Measurements from ENCODE around the gene FUT9.

FUT9 gene

GRCh38 chr6:96202571-96202970 is 186.8 kb downstream of the FUT9 start:
- no peaks in the 10 kb centered on the region for H4K20me1 ChIP-seq
- no peaks in the 10 kb centered on the region for H3K27me3 ChIP-seq
- no peak overlapping the region for H3K27ac ChIP-seq
- no peak overlapping the region for H3K4me2 ChIP-seq
- no peaks in the 10 kb centered on the region for H3K9me3 ChIP-seq
- no peaks in the 10 kb centered on the region for H3K4me1 ChIP-seq
- H3K36me3 ChIP-seq, result no peaks in the 10 kb centered on the region
- H3K4me3 ChIP-seq, result no peak overlapping the region
- no peak for TF ChIP-seq Cebpa-rat (IDR thresholded peaks at IDR 0.05)
- H3K9ac ChIP-seq, result no peak overlapping the region

GRCh38 chr6:96211341-96211740 is 195.6 kb downstream of the FUT9 start:
- Histone ChIP-seq H3K4me2 (no peak overlapping the region), H3K4me1 (no peaks in the 10 kb centered on the region), H3K27me3 (no peaks in the 10 kb centered on the region), H3K9ac (no peak overlapping the region), H3K36me3 (no peaks in the 10 kb centered on the region), H4K20me1 (no peaks in the 10 kb centered on the region), H3K4me3 (no peak overlapping the region), H3K9me3 (no peaks in the 10 kb centered on the region), H3K27ac (no peak overlapping the region)
- no peak for TF ChIP-seq Cebpa-rat (IDR thresholded peaks at IDR 0.05)

- Histone ChIP-seq H3K4me2 (no peak overlapping the region), H3K4me3 (no peak overlapping the region), H3K27ac (no peak overlapping the region), H3K9me3 (no peaks in the 10 kb centered on the region), H3K36me3 (no peaks in the 10 kb centered on the region), H4K20me1 (no peaks in the 10 kb centered on the region), H3K4me1 (no peaks in the 10 kb centered on the region), H3K9ac (no peak overlapping the region), H3K27me3 (no peaks in the 10 kb centered on the region)
- no peak for TF ChIP-seq Cebpa-rat (IDR thresholded peaks at IDR 0.05)
These were observed 196.3 kb downstream of the FUT9 start for GRCh38 chr6:96212066-96212465.

GRCh38 chr6:96213784-96214183 is 198.0 kb downstream of the FUT9 start:
- H3K4me3 ChIP-seq, result no peak overlapping the region
- H3K36me3 ChIP-seq, result no peaks in the 10 kb centered on the region
- no peaks in the 10 kb centered on the region for H4K20me1 ChIP-seq
- no peak overlapping the region for H3K4me2 ChIP-seq
- no peak overlapping the region for H3K9ac ChIP-seq
- no peaks in the 10 kb centered on the region for H3K9me3 ChIP-seq
- H3K27ac ChIP-seq, result no peak overlapping the region
- no peak for TF ChIP-seq Cebpa-rat (IDR thresholded peaks at IDR 0.05)
- H3K4me1 ChIP-seq, result no peaks in the 10 kb centered on the region
- H3K27me3 ChIP-seq, result no peaks in the 10 kb centered on the region

GRCh38 chr6:96223695-96224094 is 207.9 kb downstream of the FUT9 start:
- no peak overlapping the region for H3K27ac ChIP-seq
- no peaks in the 10 kb centered on the region for H4K20me1 ChIP-seq
- H3K36me3 ChIP-seq, result no peaks in the 10 kb centered on the region
- no peaks in the 10 kb centered on the region for H3K4me1 ChIP-seq
- H3K9me3 ChIP-seq, result no peaks in the 10 kb centered on the region
- no peak overlapping the region for H3K4me3 ChIP-seq
- no peaks in the 10 kb centered on the region for H3K27me3 ChIP-seq
- no peak overlapping the region for H3K4me2 ChIP-seq
- no peak overlapping the region for H3K9ac ChIP-seq
- no peak for TF ChIP-seq Cebpa-rat (IDR thresholded peaks at IDR 0.05)

- no peaks in the 10 kb centered on the region for H4K20me1 ChIP-seq
- no peaks in the 10 kb centered on the region for H3K4me1 ChIP-seq
- H3K36me3 ChIP-seq, result no peaks in the 10 kb centered on the region
- no peaks in the 10 kb centered on the region for H3K27me3 ChIP-seq
- H3K4me3 ChIP-seq, result no peak overlapping the region
- H3K4me2 ChIP-seq, result no peak overlapping the region
- H3K9me3 ChIP-seq, result no peaks in the 10 kb centered on the region
- no peak overlapping the region for H3K9ac ChIP-seq
- H3K27ac ChIP-seq, result no peak overlapping the region
- no peak for TF ChIP-seq Cebpa-rat (IDR thresholded peaks at IDR 0.05)
These were observed 211.4 kb downstream of the FUT9 start for GRCh38 chr6:96227135-96227534.

GRCh38 chr6:96234444-96234843 is 218.7 kb downstream of the FUT9 start:
- Histone ChIP-seq H4K20me1 (no peaks in the 10 kb centered on the region), H3K27ac (no peak overlapping the region)

GRCh38 chr6:96235927-96236326 is 220.2 kb downstream of the FUT9 start:
- H4K20me1 ChIP-seq, result no peaks in the 10 kb centered on the region
- H3K4me2 ChIP-seq, result no peak overlapping the region
- H3K4me3 ChIP-seq, result no peak overlapping the region
- no peak overlapping the region for H3K9ac ChIP-seq
- H3K36me3 ChIP-seq, result no peaks in the 10 kb centered on the region
- no peak overlapping the region for H3K27ac ChIP-seq
- no peak for TF ChIP-seq Cebpa-rat (IDR thresholded peaks at IDR 0.05)
- H3K4me1 ChIP-seq, result no peaks in the 10 kb centered on the region
- no peaks in the 10 kb centered on the region for H3K27me3 ChIP-seq
- H3K9me3 ChIP-seq, result no peaks in the 10 kb centered on the region

More at GRCh38 chr6:96234444-96234843, 218.7 kb downstream of the FUT9 start:
- Histone ChIP-seq H3K9me3 (no peaks in the 10 kb centered on the region), H3K4me2 (no peak overlapping the region), H3K27me3 (no peaks in the 10 kb centered on the region), H3K9ac (no peak overlapping the region), H3K4me1 (no peaks in the 10 kb centered on the region), H3K4me3 (no peak overlapping the region), H3K36me3 (no peaks in the 10 kb centered on the region)
- TF ChIP-seq Cebpa-rat (IDR thresholded peaks at IDR 0.05), result no peak

- Histone ChIP-seq H3K9ac (no peak overlapping the region), H3K36me3 (no peaks in the 10 kb centered on the region), H3K27me3 (no peaks in the 10 kb centered on the region), H3K4me2 (no peak overlapping the region), H3K9me3 (no peaks in the 10 kb centered on the region), H3K27ac (no peak overlapping the region), H3K4me1 (no peaks in the 10 kb centered on the region), H4K20me1 (no peaks in the 10 kb centered on the region), H3K4me3 (no peak overlapping the region)
- no peak for TF ChIP-seq Cebpa-rat (IDR thresholded peaks at IDR 0.05)
These were observed 220.7 kb downstream of the FUT9 start for GRCh38 chr6:96236471-96236870.

GRCh38 chr6:96237638-96238347 is 222.0 kb downstream of the FUT9 start:
- no peak overlapping the region for H3K9ac ChIP-seq
- no peaks in the 10 kb centered on the region for H3K9me3 ChIP-seq
- H3K36me3 ChIP-seq, result no peaks in the 10 kb centered on the region
- H3K4me3 ChIP-seq, result no peak overlapping the region
- TF ChIP-seq Cebpa-rat (IDR thresholded peaks at IDR 0.05), result no peak
- no peak overlapping the region for H3K4me2 ChIP-seq
- H4K20me1 ChIP-seq, result no peaks in the 10 kb centered on the region
- H3K27ac ChIP-seq, result no peak overlapping the region
- H3K4me1 ChIP-seq, result no peaks in the 10 kb centered on the region
- H3K27me3 ChIP-seq, result no peaks in the 10 kb centered on the region

- Histone ChIP-seq H3K9ac (no peak overlapping the region), H3K36me3 (no peaks in the 10 kb centered on the region), H3K4me3 (no peak overlapping the region), H3K4me1 (peaks cover 9% of the 10 kb centered on the region; the same call in 1 of the 2 replicates), H3K9me3 (no peaks in the 10 kb centered on the region), H3K4me2 (peak overlapping the region; percentile 36; the same call in 1 of the 2 replicates), H4K20me1 (no peaks in the 10 kb centered on the region), H3K27ac (no peak overlapping the region), H3K27me3 (no peaks in the 10 kb centered on the region)
- no peak for TF ChIP-seq Cebpa-rat (IDR thresholded peaks at IDR 0.05)
These were observed 230.8 kb downstream of the FUT9 start for GRCh38 chr6:96246563-96246962.
